Mesenteric fat pad (tissue), 1 donor: Measurements from ENCODE around the gene SAMD4A. TPM values are rescaled to one million over a fixed set of nuclear protein-coding genes. Genes with fewer than 3 reads are reported as not detected.

Source experiments
- DNase-seq: peaks from one replicate; pipeline ENCODE4 v3.0.0-alpha.2; 2020; ENCODE audit warnings: low spot score
- total RNA-seq: library from RNA; stranded (reverse); fragmentation: NEBNext Ultra II Directional; extraction: Animal tissue kit (Norgen Biotek cat#: 25700); gene quantifications from one replicate; pipeline ENCODE4 v1.2.1, GENCODE V29; 2021
- donor health status: DM: yes; HTN: yes; CAD: no.

Gene SAMD4A
- total RNA-seq, 1 donor from 2014 or later, result 110 TPM

DNA sequence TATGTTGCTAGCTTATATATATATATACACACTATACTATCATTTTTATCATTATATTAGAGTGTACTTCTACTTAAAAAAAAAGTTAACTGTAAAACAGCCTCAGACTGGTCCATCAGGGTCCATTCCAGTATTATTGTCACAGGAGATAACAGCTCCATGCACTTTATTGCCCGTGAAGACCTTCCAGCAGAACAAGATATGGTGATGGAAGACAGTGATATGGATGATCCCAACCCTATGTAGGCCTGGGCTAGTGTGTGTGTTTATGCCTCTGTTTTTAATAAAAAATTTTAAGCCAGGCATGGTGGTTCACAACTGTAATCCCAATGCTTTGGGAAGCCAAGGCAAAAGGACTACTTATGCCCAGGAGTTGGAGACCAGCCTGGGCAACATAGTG is 249.5 kb downstream of the SAMD4A start:
- no peak for DNase-seq

DNA sequence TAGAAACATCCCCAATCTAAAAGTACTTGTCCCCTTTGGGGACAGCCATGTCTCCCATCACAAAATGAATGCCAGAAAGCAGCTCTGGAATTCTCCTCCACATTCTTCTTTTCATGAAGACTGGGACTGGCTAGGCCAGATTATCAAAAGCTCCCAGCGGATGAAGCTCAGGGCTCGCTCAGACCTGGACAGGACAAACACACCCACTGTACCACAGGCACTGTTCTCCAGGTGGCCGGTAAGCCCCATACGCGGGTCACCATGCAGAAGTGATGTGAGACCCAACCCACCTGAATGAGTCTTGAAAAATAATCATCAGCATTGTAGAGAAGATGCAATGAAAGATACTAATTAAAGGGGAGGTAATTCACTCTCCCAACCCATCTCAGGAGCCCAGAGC is 250.6 kb downstream of the SAMD4A start:
- no peak for DNase-seq

DNA sequence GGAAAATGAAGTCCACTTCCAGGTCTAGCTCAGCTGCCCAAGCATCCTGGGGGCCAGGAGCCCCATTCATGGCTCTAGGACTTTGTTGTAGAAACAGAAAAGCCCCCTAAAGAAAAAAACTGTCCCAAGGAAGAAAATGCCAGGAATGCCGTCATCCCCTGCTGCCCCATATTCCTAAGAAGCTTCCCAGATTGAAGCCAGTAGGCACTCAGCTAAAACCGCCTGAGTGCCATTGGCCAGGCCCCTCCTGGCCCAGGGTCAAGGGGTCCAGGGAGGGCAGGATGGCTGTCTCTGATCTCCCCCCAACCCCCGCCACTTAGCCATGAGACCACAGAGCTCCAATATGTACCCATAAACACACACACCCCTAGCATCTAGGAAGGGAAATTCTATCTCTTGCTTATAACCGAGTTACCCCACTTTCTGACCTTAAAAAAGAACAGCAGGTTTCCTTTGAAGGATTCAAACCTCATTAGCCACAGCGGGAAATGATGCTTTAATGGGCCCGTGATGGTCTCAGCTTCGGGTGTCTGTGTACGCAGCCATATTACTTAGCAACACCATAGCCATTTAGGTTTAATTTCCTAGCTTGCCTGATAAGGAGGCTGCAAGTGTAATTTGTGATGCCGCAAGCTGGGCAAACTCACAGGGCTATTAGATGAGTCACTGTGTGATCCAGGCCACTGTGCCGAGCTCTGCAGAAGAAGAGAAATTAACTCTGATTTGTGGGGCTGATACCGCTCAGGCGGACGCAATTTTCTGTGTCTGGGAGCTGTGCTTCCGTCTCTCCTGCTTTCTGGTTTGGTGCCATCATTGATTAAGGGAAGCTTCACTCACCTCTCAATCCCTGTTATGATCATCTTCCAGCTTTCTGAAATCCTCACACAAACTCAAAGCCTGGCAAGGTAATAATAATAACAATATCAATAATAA is 251.5 kb downstream of the SAMD4A start:
- DNase-seq, result no peak

DNA sequence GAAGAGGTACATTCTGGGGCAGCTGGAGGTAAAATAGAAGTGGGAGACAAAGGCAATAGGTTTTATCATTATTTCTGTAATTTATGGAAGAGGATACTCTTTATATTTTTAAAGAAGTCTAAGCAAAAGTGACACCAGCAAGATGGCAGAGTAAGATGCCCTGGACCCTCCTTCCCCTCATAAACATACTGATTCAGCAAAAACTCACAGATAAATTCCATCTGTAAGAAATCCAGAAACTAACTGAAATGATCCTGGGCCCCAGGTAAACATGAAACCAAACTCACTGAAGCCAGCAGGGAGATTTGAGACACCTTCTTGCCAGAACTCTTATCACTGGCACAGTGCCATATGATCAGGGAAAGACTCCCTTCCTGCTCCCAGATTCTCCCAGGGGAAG is 255.8 kb downstream of the SAMD4A start:
- no peak for DNase-seq

DNA sequence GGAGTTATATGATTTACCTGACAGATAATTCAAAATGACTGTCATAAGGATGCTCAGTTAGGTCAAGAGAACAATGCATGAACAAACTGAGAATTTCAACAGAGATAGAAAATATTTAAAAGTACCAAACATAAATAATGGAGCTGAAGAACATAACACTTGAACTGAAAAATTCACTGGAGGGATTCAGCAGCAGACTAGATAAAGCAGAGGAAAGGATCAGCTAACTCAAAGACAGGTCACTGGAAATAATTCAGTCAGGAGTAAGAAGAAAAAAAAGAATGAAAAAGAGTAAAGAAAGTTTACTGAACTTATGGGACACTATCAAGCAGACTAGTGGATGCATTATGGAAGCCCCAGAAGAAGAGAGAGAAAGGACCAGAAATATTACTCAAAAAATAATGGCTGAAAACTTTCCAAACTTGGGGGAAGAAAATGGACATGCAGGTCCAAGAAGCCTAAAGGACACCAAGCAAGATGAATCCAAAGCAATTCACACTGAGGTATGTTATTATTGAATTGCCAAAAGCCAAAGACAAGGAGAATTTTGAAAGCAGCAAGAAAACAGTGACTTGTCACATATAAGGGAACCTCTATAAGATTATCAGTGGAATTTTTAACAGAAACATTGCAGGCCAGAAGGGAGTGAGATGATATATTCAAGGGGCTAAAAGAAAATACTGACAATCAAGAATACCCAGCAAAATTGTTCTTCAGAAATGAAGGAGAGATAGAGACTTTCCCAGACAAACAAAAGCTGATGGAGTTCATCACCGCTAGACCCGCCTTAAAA is 257.0 kb downstream of the SAMD4A start:
- no peak for DNase-seq

DNA sequence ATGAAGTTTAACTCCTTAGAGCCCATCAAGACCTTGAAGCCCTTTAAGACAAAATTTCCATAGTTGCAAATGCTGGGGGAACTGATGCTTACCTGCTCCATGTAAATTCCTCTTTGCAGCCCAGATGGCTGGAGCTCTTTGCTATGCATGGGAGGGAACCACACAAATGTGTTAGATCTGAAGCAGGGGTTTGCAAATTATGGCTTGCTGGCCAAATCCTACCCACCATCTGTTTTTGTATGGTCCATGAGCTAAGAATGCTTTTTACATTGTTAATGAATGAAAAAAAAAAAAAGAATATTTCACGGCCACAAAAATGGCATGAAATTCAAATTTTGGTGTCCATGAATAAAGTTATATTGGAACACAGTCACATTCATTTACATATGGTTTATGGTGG is 261.1 kb downstream of the SAMD4A start:
- no peak for DNase-seq

DNA sequence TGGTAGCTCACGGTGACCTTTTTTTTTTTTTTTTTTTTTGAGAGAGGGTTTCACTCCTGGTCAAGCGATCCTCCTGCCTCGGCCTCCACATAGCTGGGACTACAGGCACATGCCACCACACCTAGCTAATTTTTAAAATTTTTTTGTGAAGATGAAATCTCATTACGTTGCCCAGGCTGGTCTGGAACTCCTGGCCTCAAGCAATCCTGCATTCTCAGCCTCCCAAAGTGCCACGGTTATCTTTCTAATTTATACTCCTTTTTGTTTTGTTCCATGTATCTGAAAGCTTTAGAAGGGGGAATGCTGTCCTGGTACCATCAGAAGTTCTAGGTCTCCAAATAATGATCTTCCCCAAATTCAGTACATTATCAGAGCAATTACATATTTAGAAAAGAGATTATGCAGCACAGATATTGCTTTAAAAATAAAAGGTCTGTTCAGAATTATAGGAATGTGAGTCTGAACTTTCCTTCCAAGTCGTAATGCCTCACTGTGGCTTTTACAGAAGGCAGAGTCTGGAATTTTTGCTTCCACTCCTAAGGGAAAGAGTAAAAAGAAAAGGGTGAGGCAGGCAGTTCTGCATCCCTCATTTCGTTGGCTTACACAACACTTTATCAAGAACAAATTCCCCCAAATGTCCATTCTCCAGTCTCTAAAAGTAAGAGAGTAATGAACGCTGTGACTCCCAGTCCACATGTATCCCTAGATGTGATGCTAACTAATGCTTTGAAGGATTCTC is 262.7 kb downstream of the SAMD4A start:
- no peak for DNase-seq

DNA sequence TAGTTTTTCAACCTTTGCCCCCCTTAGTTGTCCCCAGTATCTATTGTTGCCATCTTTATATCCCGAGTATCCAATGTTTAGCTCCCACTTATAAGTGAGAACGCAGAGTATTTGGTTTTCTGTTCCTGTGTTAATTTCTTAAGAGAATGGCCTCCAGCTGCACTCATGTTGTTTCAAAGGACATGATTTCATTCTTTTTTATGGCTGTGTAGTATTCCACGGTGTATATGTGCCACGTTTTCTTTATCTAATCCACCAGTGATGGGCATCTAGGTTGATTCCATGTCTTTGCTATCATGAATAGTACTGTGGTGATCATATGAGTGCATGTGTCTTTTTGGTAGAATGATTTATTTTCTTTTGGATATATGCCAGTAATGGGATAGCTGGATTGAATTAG is 263.7 kb downstream of the SAMD4A start:
- DNase-seq, result no peak

DNA sequence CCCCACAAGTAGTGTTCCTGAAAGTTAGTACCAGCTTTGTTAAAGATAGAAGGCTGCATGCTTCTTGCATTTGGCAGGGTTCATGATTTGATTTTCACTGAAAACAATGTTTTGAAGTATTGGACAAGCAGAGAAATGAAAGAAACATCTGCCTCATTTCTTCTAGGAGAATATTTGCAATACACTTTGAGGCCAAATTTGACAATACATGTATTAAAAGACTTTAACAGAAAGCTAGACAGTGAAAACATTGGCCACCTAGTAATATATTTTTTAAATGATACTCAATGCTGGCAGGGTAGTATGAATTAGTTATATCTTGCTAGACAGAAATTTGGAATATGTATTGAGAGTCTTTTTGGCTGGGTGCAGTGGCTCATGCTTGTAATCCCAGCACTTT is 267.2 kb downstream of the SAMD4A start:
- DNase-seq, result no peak

DNA sequence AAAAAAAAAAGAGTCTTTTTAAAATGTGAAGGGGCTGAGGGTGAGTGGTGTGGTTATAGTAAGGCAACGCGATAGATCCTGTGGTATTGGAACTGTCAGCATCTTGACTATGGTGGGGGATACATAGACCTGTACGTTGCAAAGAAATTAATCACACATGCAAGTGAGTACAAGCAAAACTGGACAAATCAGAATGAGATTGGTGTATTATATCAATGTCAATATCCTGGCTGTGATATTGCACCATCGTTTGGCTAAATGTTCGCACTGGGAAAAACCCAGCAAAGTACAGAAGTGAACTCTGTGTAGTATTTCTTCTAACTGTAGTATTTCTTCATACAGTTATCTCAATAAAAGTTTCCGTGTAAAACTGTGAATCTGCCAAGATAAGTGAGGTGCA is 267.8 kb downstream of the SAMD4A start:
- DNase-seq, result no peak

DNA sequence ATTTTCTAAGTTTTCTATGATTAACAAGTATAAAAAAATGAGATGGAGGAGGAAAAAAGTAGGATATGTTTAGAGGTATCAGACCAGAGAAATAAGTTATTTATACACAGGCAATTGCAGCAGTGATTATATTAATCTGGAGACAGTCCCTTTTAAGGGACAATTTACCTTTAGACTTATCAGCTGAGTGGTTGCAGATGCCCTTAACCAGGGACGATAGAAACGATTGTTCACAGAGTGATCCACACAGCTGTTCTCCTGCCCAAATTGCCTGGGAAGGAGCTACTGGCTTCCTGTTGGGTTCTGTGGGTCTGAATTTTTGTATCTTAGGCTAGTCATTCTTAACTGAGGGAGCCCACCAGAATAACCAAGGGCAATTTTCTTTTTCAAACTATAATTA is 269.3 kb downstream of the SAMD4A start:
- no peak for DNase-seq

DNA sequence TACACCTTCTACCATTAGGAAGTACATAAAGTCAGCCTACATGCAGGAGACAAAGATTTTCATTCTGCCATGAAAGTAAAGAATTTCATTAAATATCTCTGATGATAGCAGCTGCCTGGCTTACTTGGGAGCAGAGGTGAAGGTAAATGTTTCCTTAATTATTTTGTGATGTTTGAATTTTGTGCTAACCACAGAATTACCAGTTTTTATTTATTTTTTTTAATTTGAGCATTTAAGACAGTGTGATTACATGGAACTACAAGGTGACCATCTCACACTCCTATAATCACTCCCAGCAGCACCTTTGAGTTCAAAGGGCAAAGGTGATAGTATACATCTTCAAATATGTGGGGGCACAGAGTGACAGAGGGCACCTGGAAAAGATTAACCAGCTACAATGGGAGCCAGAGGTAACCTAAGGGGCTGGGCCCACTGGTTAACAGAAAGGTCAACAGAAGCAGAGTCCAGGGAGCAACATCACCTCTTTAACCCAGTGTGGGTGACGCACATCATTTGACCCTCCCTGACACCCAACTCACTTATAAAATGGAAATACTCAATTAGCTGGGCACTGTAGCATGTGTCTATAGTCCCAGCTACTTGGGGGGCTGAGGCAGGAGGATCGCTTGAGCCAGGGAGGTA is 270.7 kb downstream of the SAMD4A start:
- no peak for DNase-seq

DNA sequence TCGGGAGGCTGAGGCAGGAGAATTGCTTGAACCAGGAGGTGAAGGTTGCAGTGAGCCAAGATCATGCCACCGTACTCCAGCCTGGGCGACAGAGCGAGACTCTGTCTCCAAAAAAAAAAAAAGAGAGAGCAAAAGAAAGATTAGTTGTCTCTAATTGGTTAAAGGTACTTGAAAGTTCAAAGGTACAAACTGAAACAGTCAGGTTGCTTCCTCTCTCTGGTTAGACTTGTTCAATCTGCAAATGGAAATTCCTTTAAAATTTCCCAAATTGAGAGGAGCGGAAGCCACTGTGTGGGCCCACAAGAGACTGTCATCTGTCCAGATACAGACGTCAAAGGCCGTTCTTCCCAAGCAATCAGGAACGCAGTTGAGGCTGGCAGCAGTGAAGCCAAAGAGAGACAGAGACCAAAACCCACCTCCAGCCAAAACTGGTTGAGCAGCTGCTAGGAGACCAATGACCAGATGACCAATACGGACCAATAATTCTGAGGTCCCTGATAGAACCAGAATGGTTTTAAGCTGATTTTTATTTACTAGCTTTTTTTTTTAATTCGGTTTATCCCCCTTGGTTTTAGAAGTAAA is 272.1 kb downstream of the SAMD4A start:
- DNase-seq, result no peak

DNA sequence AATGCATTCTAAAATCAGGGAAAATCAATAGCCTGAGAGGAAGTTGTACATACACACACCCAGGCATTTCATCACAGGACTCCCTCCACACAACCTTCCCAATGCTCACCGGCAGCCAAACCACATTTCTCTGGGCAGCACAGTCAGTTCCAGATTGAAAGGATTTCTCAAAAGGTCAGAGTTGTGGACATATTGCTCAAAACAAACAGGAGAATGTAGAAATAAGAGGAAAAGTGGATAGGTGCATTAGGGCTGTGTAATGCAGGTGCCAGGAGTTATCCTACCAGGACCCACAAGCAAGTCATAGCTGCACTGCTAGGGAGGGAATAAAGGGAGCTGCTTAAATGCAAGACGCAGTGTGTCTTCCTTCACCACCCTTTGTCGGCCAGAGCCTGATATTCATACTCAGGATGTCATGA is 272.8 kb downstream of the SAMD4A start:
- DNase-seq, result no peak

DNA sequence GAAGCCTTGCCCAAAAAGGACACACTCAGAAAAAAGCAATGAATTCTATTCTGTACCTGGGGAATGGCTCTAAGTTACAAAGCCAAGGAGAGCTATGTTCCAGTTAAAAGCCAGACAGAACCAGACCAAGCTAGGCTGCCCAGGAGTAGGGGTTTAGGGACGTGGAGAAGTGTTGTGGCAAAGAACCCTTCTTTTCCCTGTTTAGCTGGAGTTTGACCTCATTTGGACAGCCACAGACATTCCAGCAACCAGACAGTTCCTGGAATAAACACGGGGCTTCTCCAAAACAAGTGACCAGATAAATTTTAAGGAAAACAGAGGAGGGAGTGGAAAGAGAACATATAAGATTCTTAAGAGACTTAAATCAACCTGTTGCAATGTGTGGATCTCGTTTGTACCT is 273.4 kb downstream of the SAMD4A start:
- no peak for DNase-seq

DNA sequence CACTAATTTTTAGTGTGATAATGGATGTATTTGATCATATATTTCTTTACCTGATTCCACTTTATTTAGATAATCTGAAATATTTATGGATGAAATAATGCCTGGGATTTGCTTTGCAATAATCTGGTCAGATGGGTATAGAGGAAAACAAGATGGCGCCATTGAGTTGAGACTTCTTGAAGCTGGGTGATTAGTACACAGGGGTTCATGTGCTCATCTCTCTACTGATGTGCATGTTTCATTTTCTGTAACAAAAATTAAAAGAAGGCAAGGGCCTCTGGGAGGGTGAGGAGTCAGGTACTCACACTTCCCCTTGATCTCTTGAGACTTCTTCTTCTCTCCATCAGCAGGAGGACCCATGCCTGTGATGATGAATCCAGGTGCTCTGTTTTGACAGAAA is 273.9 kb downstream of the SAMD4A start:
- DNase-seq, result no peak

Other genes starting within 250 kb of the SAMD4A start
- gene CDKN3, start 170.1 kb upstream of the SAMD4A start, total RNA-seq, result 1.7 TPM
- gene CNIH1, start 125.8 kb upstream of the SAMD4A start, total RNA-seq, result 101 TPM
- gene GMFB, start 78.1 kb upstream of the SAMD4A start, total RNA-seq, result 86.0 TPM
- 23.3 TPM for gene CGRRF1, start 57.2 kb upstream of the SAMD4A start, total RNA-seq